GM12878 (cell line): ENCODE measurements around the gene RAD9A. TPM values are rescaled to one million over a fixed set of nuclear protein-coding genes. Genes with fewer than 3 reads are reported as not detected.
A peak's percentile ranks its signal among the peaks of the same experiment; 100 is the strongest.

Experiments
- E4F1 ChIP-seq: fragments of 450-650 bp; IDR thresholded peaks from 2 replicates; pipeline ENCODE4 v1.6.1; 2018; ENCODE audit warnings: borderline replicate concordance, mild to moderate bottlenecking; ENCODE audit not compliant: partially characterized antibody
- FOXM1 ChIP-seq: IDR thresholded peaks from 2 replicates; pipeline ENCODE4 v1.6.1; 2012; ENCODE audit warnings: low read depth, mild to moderate bottlenecking, inconsistent platforms, low read length, moderate library complexity
- HDGF ChIP-seq: fragments of 450-650 bp; IDR thresholded peaks from 2 replicates; pipeline ENCODE4 v1.6.1; 2016; ENCODE audit warnings: antibody characterized with exemption
- NFXL1 ChIP-seq: fragments of 450-650 bp; IDR thresholded peaks from 2 replicates; pipeline ENCODE4 v1.6.1; 2017; ENCODE audit warnings: antibody characterized with exemption, mild to moderate bottlenecking, borderline replicate concordance
- PBX3 ChIP-seq: IDR thresholded peaks from 2 replicates; pipeline ENCODE4 v1.6.1; 2011; ENCODE audit warnings: mild to moderate bottlenecking, low read depth, low read length, moderate library complexity; ENCODE audit not compliant: insufficient replicate concordance
- PKNOX1 ChIP-seq: fragments of 450-650 bp; IDR thresholded peaks from 2 replicates; pipeline ENCODE4 v1.6.1; 2016; ENCODE audit warnings: mild to moderate bottlenecking
- RFX5 ChIP-seq: IDR thresholded peaks from 2 replicates; pipeline ENCODE4 v1.6.1; 2011; ENCODE audit warnings: low read depth, low read length, improper control_type of control experiment
- SP1 ChIP-seq: IDR thresholded peaks from one replicate; pipeline ENCODE4 v1.6.1; 2011; ENCODE audit warnings: low read depth, low read length
- TAF1 ChIP-seq: IDR thresholded peaks from 2 replicates; pipeline ENCODE4 v1.6.1; 2011; ENCODE audit warnings: mild to moderate bottlenecking, low read depth, low read length, borderline replicate concordance
- ZNF24 ChIP-seq: fragments of 450-650 bp; IDR thresholded peaks from 2 replicates; pipeline ENCODE4 v1.6.1; 2017; ENCODE audit warnings: antibody characterized with exemption, mild to moderate bottlenecking
- polyA plus RNA-seq, 11 experiments: library from polyadenylated mRNA; depleted of rRNA in 4 of 11; unstranded in 6 of 11; stranded (reverse) in 5 of 11; fragments of >200 nt; fragmentation: Nextera tagmentation in 4 of 11; fragmentation: Illumina TruSeq in 1 of 11; extraction: Ambion mirVana in 4 of 11; extraction: Trizol in 1 of 11; gene quantifications; 1 replicate in 1 of 11; 2 replicates in 10 of 11; pipeline versions ENCODE4 v1.2.1 to v1.2.3, GENCODE V29; 2011 to 2016; ENCODE audit warnings: inconsistent platforms in 2 of 11, missing spikeins in 2 of 11, low read depth in 1 of 11
- total RNA-seq, 4 experiments: library from RNA; depleted of rRNA in 3 of 4; stranded (reverse); fragments of >200 nt in 3 of 4; fragmentation: Illumina TruSeq in 1 of 4; extraction: Trizol in 1 of 4; gene quantifications; 2 replicates each; pipeline versions ENCODE4 v1.2.1 to v1.2.3, GENCODE V29; 2013 to 2021

Gene RAD9A
- total and polyA plus RNA-seq, 10 of the 15 experiments (the other 5 are each of a cell fraction or from before 2014, with no cell fraction given), result 1.1 to 36.2 (median 19.8) TPM

GRCh38 chr11:67437082-67437808 is 45.5 kb downstream of the RAD9A start, which contains the start of gene PTPRCAP (continued):
- TF ChIP-seq E4F1 (no peak), FOXM1 (no peak), SP1 (peak; percentile 56), PKNOX1 (no peak; the same call in 1 of the 2 replicates), HDGF (0 out of 2 replicates have a peak, but pooled peaks have one; percentile 23), TAF1 (peak; percentile 96), NFXL1 (no peak), PBX3 (peak; percentile 14), RFX5 (no peak), ZNF24 (no peak)
- TF ChIP-seq, all 136 proteins: peak for 38
